ENCODE measurements around the gene SERPINA7.

- TF ChIP-seq CTCF (IDR thresholded peaks at IDR 0.05) = no peak
- no peak for TF ChIP-seq POLR2A (IDR thresholded peaks at IDR 0.05)
- TF ChIP-seq POLR2AphosphoS5 (IDR thresholded peaks at IDR 0.05) = no peak
- TF ChIP-seq EP300 (IDR thresholded peaks at IDR 0.05) = no peak
These were observed 16.3 kb downstream of the SERPINA7 start for GRCh38 chrX:106022238-106022637.
